ENCODE measurements around the gene STRIP1. TPM values are rescaled to one million over a fixed set of nuclear protein-coding genes. Genes with fewer than 3 reads are reported as not detected.
A peak's percentile ranks its signal among the peaks of the same experiment; 100 is the strongest.

STRIP1 gene
- 10 to 100 TPM; 43.0 to 71.0 (median 57.6) TPM for total RNA-seq

DNA sequence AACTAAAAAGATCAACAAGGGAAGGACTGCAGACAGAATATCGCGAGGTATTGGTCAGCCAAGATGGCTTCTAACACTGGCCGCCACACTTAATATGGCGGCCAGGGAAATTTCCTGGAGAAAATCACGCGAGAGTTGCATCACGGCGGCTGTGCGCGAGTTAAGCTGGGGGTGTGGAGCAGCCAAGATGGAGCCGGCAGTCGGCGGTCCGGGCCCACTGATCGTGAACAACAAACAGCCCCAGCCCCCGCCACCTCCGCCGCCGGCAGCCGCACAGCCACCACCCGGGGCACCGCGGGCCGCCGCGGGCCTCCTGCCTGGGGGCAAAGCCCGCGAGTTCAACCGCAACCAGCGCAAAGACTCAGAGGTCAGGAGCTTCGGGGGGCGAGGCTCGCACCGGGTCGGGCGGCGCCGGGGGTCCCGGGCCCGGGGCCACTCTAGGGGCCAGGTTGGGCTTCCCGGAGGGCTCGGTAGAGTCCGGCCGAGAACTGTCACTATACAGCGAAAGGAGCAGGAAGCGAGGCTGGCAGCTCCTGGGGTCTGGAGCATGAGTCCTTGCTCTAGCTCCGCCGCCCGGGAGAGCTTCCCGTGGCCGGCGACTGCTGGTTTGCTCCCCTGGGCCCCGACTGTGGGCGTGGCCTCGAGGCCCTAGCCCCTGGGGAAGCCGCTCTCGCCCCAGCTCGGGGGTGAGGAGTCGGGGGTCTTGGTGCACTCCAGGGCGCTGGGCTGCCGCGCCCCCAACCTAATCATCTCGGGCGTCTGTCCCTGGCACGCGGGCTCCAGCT is at the start of gene STRIP1:
TSS of gene STRIP1 (plus strand) at position 174 of the 785 bp plus-strand sequence. CDS start at position 188, 14 bp downstream.
- TF ChIP-seq CTCF (IDR thresholded peaks at IDR 0.05), result no peak
- peak in 1 of 2 donors; percentile 65 for TF ChIP-seq POLR2A (IDR thresholded peaks at IDR 0.05)
- peak in 2 of 3 donors; percentile 85 to 88 for TF ChIP-seq POLR2AphosphoS5 (IDR thresholded peaks at IDR 0.05)
- peak; percentile 95 to 96 for DNase-seq (ENCODE audit: low spot score in 2 of 2)
- H3K36me3 ChIP-seq, result peaks cover 22% of the 10 kb centered on the region
- WGBS, result under 1% methylated on average over 37 of the region's 66 CpGs
- peaks cover 20% of the 10 kb centered on the region for H3K4me1 ChIP-seq
- H3K4me3 ChIP-seq, result peak within 1 kb of the TSS; percentile 95
- H3K9me3 ChIP-seq, result no peaks in the 10 kb centered on the region
- peak within 1 kb of the TSS; percentile 90 for H3K27ac ChIP-seq
- H3K27me3 ChIP-seq, result no peaks in the 10 kb centered on the region

GRCh38 chr1:109985247-109986053 is 49.0 kb upstream of the STRIP1 start:
- Histone ChIP-seq H3K27me3 (no peaks in the 10 kb centered on the region), H3K27ac (peak overlapping the region; percentile 94), H3K4me3 (peak overlapping the region; percentile 91), H3K4me1 (peaks cover 81% of the 10 kb centered on the region), H3K36me3 (no peaks in the 10 kb centered on the region), H3K9me3 (no peaks in the 10 kb centered on the region)
- TF ChIP-seq EP300 (IDR thresholded peaks at IDR 0.05), result no peak
- TF ChIP-seq POLR2AphosphoS5 (IDR thresholded peaks at IDR 0.05), result no peak
- TF ChIP-seq CTCF (IDR thresholded peaks at IDR 0.05), result no peak
- TF ChIP-seq POLR2A (IDR thresholded peaks at IDR 0.05), result no peak
- WGBS, result 7% methylated on average over 22 of the region's 22 CpGs
- no peak for DNase-seq (ENCODE audit: low spot score in 2 of 2)

DNA sequence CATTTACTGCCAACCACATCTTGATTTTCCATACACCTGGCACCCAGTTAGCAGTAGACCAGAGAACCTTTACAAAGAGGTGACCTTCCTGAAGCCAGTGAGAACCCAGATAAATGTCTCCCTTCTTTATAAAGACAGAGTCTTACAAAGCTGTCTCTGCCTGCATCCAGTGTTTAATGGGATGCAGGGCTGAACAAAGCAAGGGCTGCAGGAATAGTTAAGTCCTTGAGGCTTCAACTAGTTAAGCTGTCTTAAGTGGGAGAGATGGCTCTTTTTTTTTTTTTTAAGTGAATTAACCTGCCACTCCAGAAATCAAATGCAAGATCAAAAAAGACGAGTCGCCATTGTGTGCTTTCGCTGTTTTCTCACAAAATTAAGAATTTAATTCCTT is 48.4 kb upstream of the STRIP1 start:
- DNase-seq (ENCODE audit: low spot score in 2 of 2), result no peak
- H3K27me3 ChIP-seq, result no peaks in the 10 kb centered on the region
- H3K9me3 ChIP-seq, result no peaks in the 10 kb centered on the region
- H3K27ac ChIP-seq, result no peak overlapping the region
- H3K4me1 ChIP-seq, result peaks cover 81% of the 10 kb centered on the region
- H3K4me3 ChIP-seq, result peak overlapping the region; percentile 91
- H3K36me3 ChIP-seq, result no peaks in the 10 kb centered on the region
- WGBS, result 87% methylated on average over 3 of the region's 3 CpGs
- TF ChIP-seq POLR2AphosphoS5 (IDR thresholded peaks at IDR 0.05), result no peak
- no peak for TF ChIP-seq CTCF (IDR thresholded peaks at IDR 0.05)

DNA sequence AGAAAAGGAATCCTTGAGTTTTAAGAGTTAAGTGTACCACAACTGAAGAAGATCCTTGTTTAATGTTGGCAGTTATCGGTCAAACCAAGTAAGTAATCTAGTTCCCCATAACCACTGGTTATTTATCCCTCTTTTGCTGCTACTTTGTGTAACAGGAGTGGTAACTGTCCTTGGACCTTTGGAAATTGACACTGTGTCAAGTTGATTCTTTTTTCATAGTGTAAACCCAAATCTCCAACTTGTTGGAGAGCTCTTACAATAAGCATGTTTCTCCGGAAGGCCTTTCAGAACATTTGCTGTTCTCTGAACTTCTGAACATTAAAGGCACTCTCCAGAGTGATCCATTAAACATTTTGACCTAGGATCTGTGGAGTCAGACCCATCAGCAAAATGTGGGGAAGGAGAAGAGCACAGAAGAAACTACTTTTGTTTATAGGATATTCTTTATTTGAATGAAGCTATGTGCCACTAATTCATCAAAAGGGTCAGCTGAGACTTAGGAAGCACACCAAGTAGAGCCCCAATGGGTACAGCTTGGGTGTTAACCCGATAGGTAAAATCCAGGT is 46.0 kb upstream of the STRIP1 start:
- H3K4me1 ChIP-seq, result peaks cover 73% of the 10 kb centered on the region
- no peaks in the 10 kb centered on the region for H3K9me3 ChIP-seq
- H3K27me3 ChIP-seq, result no peaks in the 10 kb centered on the region
- H3K27ac ChIP-seq, result no peak overlapping the region
- H3K36me3 ChIP-seq, result no peaks in the 10 kb centered on the region
- no peak for TF ChIP-seq CTCF (IDR thresholded peaks at IDR 0.05)
- no peak for TF ChIP-seq POLR2A (IDR thresholded peaks at IDR 0.05)
- TF ChIP-seq EP300 (IDR thresholded peaks at IDR 0.05), result no peak
- TF ChIP-seq POLR2AphosphoS5 (IDR thresholded peaks at IDR 0.05), result no peak
- no peak for DNase-seq (ENCODE audit: low spot score in 2 of 2)
- no peak overlapping the region for H3K4me3 ChIP-seq
- 87% methylated on average over 3 of the region's 3 CpGs for WGBS
